IMR-90 (cell line): ENCODE results near the gene TWIST2. TPM values are rescaled to one million over a fixed set of nuclear protein-coding genes. Genes with fewer than 3 reads are reported as not detected.

ENCODE experiments used
- ATAC-seq: fragments of 200-7000 bp; cut with Tn5 transposase; 2 replicates; pipeline ENCODE4 v1.9.1; 2020; ENCODE audit warnings: low read depth, mild to moderate bottlenecking, moderate library complexity
- BruUV-seq: library from RNA; stranded (reverse); fragments of 400-500 nt; replicated peaks from 2 replicates; lab custom pipeline; 2021; lab: Mats Ljungman, UMichigan
- CTCF ChIA-PET: fragments of 300-600 bp; formaldehyde crosslinking; extraction: SDS; loops from one replicate; lab custom pipeline; 2021; ENCODE audit warnings: antibody characterized with exemption; lab: Yijun Ruan, JAX
- POLR2A ChIA-PET: fragments of 300-600 bp; sonication (Branson Sonifier 250); formaldehyde crosslinking; loops from one replicate; lab custom pipeline; 2022; ENCODE audit warnings: antibody characterized with exemption; ENCODE audit not compliant: unreplicated experiment; lab: Charles Lee
- DNase-seq: peaks from one replicate; pipeline ENCODE4 v3.0.0; 2013
- H2AFZ ChIP-seq: replicated peaks from 2 replicates; pipeline ENCODE3; 2013; ENCODE audit warnings: low read length, mild to moderate bottlenecking; ENCODE audit not compliant: poor library complexity
- H2AK5ac ChIP-seq: 2 replicates; pipeline ENCODE4 v1.6.1; 2013; ENCODE audit warnings: low read depth, low read length, inconsistent platforms
- H2AK9ac ChIP-seq: replicated peaks from 2 replicates; pipeline ENCODE3; 2013; ENCODE audit warnings: mild to moderate bottlenecking, low read depth, low read length, moderate library complexity; ENCODE audit not compliant: poor library complexity
- H2BK120ac ChIP-seq: 2 replicates; pipeline ENCODE4 v1.6.1; 2013; ENCODE audit warnings: low read depth, low read length, inconsistent platforms
- H2BK15ac ChIP-seq: 3 replicates; pipeline ENCODE4 v1.6.1; 2013; ENCODE audit warnings: low read depth, low read length, inconsistent platforms
- H2BK20ac ChIP-seq: 2 replicates; pipeline ENCODE4 v1.6.1; 2013; ENCODE audit warnings: low read depth, mild to moderate bottlenecking, inconsistent platforms, low read length, moderate library complexity
- H2BK5ac ChIP-seq: 2 replicates; pipeline ENCODE4 v1.6.1; 2013; ENCODE audit warnings: mild to moderate bottlenecking, low read depth, low read length, inconsistent platforms; ENCODE audit not compliant: poor library complexity, severe bottlenecking
- H3K14ac ChIP-seq: replicated peaks from 2 replicates; pipeline ENCODE4 v1.6.1; 2013; ENCODE audit warnings: low read depth, low read length, inconsistent platforms
- H3K18ac ChIP-seq: 2 replicates; pipeline ENCODE4 v1.6.1; 2013; ENCODE audit warnings: low read depth, low read length, control low read depth
- H3K23ac ChIP-seq: 2 replicates; pipeline ENCODE4 v1.6.1; 2013; ENCODE audit warnings: low read depth, low read length, inconsistent platforms
- H3K27ac ChIP-seq: 2 replicates; pipeline ENCODE4 v1.5.1; 2013; ENCODE audit warnings: mild to moderate bottlenecking, control low read depth, low read length; ENCODE audit not compliant: insufficient read depth
- H3K27me3 ChIP-seq: 2 replicates; pipeline ENCODE4 v1.6.1; 2013; ENCODE audit warnings: low read length; ENCODE audit not compliant: control insufficient read depth, insufficient read depth
- H3K36me3 ChIP-seq: 2 replicates; pipeline ENCODE4 v1.6.1; 2013; ENCODE audit warnings: low read length, mixed read lengths; ENCODE audit not compliant: control insufficient read depth, insufficient read depth
- H3K4ac ChIP-seq: 2 replicates; pipeline ENCODE4 v1.6.1; 2013; ENCODE audit warnings: low read depth, low read length, inconsistent platforms
- H3K4me1 ChIP-seq: 2 replicates; pipeline ENCODE4 v1.6.1; 2013; ENCODE audit warnings: low read length, mixed read lengths; ENCODE audit not compliant: control insufficient read depth, insufficient read depth
- H3K4me2 ChIP-seq: 2 replicates; pipeline ENCODE4 v1.6.1; 2013; ENCODE audit warnings: low read depth, mild to moderate bottlenecking, control low read depth, low read length, moderate library complexity
- H3K4me3 ChIP-seq: 2 replicates; pipeline ENCODE4 v1.5.1; 2013; ENCODE audit warnings: low read depth, mild to moderate bottlenecking, control low read depth, low read length, moderate library complexity; ENCODE audit not compliant: insufficient read depth
- H3K56ac ChIP-seq: 2 replicates; pipeline ENCODE4 v1.6.1; 2013; ENCODE audit warnings: low read length, inconsistent platforms; ENCODE audit not compliant: insufficient read depth; ENCODE audit errors: extremely low read depth
- H3K79me1 ChIP-seq, 2 experiments: 2 replicates each; pipeline ENCODE4 v1.6.1; 2013; ENCODE audit warnings: low read length in 2 of 2, inconsistent platforms in 1 of 2, low read depth in 1 of 2
- H3K9ac ChIP-seq: 2 replicates; pipeline ENCODE4 v1.6.1; 2013; ENCODE audit warnings: low read depth, low read length, control low read depth
- H3K9me1 ChIP-seq: 2 replicates; pipeline ENCODE4 v1.6.1; 2013; ENCODE audit warnings: low read length, inconsistent platforms; ENCODE audit not compliant: insufficient read depth
- H3K9me3 ChIP-seq: 2 replicates; pipeline ENCODE4 v1.6.1; 2013; ENCODE audit warnings: low read length; ENCODE audit not compliant: control insufficient read depth, insufficient read depth
- H4K20me1 ChIP-seq: 2 replicates; pipeline ENCODE4 v1.6.1; 2013; ENCODE audit warnings: low read length, inconsistent platforms; ENCODE audit not compliant: insufficient read depth
- H4K5ac ChIP-seq: 2 replicates; pipeline ENCODE4 v1.6.1; 2013; ENCODE audit warnings: mild to moderate bottlenecking, low read depth, low read length, control low read depth
- H4K8ac ChIP-seq, 2 experiments: 2 replicates each; pipeline ENCODE4 v1.6.1; 2013; ENCODE audit warnings: low read depth in 2 of 2, low read length in 2 of 2, control low read depth in 1 of 2, inconsistent platforms in 1 of 2
- H4K91ac ChIP-seq: 2 replicates; pipeline ENCODE4 v1.6.1; 2013; ENCODE audit warnings: low read depth, low read length, inconsistent platforms; ENCODE audit not compliant: insufficient read depth
- FOS ChIP-seq: fragments of 150-350 bp; IDR thresholded peaks from 2 replicates; pipeline ENCODE4 v1.6.1; 2016; ENCODE audit warnings: low read depth, low read length
- WGBS, 2 experiments: methylation state at CpG; one replicate each; pipeline versions ENCODE4 v1.1.5 to v1.1.7; 2013; ENCODE audit warnings: missing lambda C conversion rate in 2 of 2; ENCODE audit not compliant: insufficient read length in 1 of 2; ENCODE audit errors: extremely low coverage in 2 of 2; 5-methylcytosine and 5-hydroxymethylcytosine counted together
- dilution Hi-C: fragments of 300-500 bp; cut with HindIII; formaldehyde crosslinking; loops from one replicate; pipeline ENCODE4 v1.14.3; 2018; ENCODE audit warnings: low sequenced_read_pairs; ENCODE audit not compliant: unreplicated experiment
- in situ Hi-C: fragments of 300-500 bp; cut with MboI; formaldehyde crosslinking; loops from 3 replicates; pipeline ENCODE4 v1.14.3; 2019; ENCODE audit warnings: low sequenced_read_pairs, inconsistent platforms, mixed read lengths
- intact Hi-C: fragments of 100-400 bp; cut with micrococcal nuclease; formaldehyde crosslinking; loops from 2 replicates; pipeline ENCODE4 v1.10.0; 2022
- polyA plus RNA-seq, 3 experiments: library from polyadenylated mRNA; depleted of rRNA; stranded (reverse); fragments of >200 nt; gene quantifications; 2 replicates each; pipeline ENCODE4 v1.2.3, GENCODE V29; 2012; ENCODE audit warnings: low replicate concordance in 1 of 3
- total RNA-seq: library from RNA; depleted of rRNA; stranded (reverse); fragments of >200 nt; gene quantifications from 2 replicates; pipeline ENCODE4 v1.2.3, GENCODE V29; 2012
- TF ChIP-seq, protein P1 (sequence below): fragments of 150-350 bp; IDR thresholded peaks from 2 replicates; pipeline ENCODE4 v1.6.1; 2016; ENCODE audit warnings: low read depth, mild to moderate bottlenecking, low read length, moderate library complexity, borderline replicate concordance
- TF ChIP-seq, protein P2 (sequence below): fragments of 150-350 bp; IDR thresholded peaks from 2 replicates; pipeline ENCODE4 v1.6.1; 2017; ENCODE audit warnings: mild to moderate bottlenecking, antibody characterized with exemption, low read length, low read depth

Gene TWIST2
- total and polyA plus RNA-seq, 2 of the 4 experiments (the other 2 are of a cell fraction), result 9.3 to 33.6 TPM

DNA sequence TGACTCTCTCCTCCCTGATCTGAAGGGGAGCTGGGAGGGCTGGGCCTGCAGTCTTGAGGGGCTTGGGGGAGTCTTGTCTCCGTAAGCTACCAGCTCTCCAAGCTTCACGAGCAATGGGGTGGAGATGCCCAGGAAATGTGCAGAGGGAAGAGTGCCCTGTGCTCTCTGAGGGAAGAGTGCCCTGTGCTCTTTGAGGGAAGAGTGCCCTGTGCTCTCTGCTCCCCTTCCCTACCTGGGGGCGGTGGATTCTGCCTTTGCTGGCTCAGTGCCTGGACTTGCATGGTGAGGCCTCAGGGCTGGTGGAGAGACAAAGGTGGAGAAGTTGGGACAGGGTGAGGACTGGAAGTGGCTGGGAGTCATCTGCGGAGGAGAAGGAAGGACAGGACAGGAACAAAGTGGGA lies 72.7 kb downstream of the TWIST2 start:
- Histone ChIP-seq H3K56ac (no peak overlapping the region), H2BK15ac (no peak overlapping the region), H4K8ac (no peak overlapping the region), H2BK20ac (no peak overlapping the region), H2BK5ac (no peak overlapping the region), H3K27ac (no peak overlapping the region), H3K18ac (no peak overlapping the region), H3K23ac (no peak overlapping the region), H3K9ac (no peak overlapping the region), H2AK9ac (no peak overlapping the region), H3K9me1 (peaks cover 10% of the 10 kb centered on the region; the same call in 1 of the 2 replicates), H3K9me3 (no peaks in the 10 kb centered on the region), H3K4me1 (no peaks in the 10 kb centered on the region), H4K91ac (no peak overlapping the region), H3K4me2 (no peak overlapping the region), H4K5ac (no peak overlapping the region), H3K4ac (no peak overlapping the region), H2BK120ac (no peak overlapping the region), H3K14ac (no peak overlapping the region), H2AFZ (no peak overlapping the region), H3K36me3 (no peaks in the 10 kb centered on the region), H3K27me3 (no peaks in the 10 kb centered on the region), H3K4me3 (no peak overlapping the region), H4K20me1 (no peaks in the 10 kb centered on the region), H2AK5ac (no peak overlapping the region), H3K79me1 (no peaks in the 10 kb centered on the region)
- BruUV-seq, result no TSS peak
- no CpG with 5 or more reads among the region's 4 CpGs for WGBS, 2 experiments
- DNase-seq, result no peak
- ATAC-seq, result no peak
- ChIA-PET CTCF (no interaction called here), POLR2A (no interaction called here)
- dilution Hi-C loops, result no loop called here
- TF ChIP-seq, protein P1, sequence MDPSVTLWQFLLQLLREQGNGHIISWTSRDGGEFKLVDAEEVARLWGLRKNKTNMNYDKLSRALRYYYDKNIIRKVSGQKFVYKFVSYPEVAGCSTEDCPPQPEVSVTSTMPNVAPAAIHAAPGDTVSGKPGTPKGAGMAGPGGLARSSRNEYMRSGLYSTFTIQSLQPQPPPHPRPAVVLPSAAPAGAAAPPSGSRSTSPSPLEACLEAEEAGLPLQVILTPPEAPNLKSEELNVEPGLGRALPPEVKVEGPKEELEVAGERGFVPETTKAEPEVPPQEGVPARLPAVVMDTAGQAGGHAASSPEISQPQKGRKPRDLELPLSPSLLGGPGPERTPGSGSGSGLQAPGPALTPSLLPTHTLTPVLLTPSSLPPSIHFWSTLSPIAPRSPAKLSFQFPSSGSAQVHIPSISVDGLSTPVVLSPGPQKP, result no peak
- TF ChIP-seq FOS, result no peak
- TF ChIP-seq, protein P2, sequence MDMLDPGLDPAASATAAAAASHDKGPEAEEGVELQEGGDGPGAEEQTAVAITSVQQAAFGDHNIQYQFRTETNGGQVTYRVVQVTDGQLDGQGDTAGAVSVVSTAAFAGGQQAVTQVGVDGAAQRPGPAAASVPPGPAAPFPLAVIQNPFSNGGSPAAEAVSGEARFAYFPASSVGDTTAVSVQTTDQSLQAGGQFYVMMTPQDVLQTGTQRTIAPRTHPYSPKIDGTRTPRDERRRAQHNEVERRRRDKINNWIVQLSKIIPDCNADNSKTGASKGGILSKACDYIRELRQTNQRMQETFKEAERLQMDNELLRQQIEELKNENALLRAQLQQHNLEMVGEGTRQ, result no peak
- in situ Hi-C loops, result no loop called here
- intact Hi-C loops, result no loop called here
